HepG2 (cell line): Measurements from ENCODE around the gene PBX2. TPM values are rescaled to one million over a fixed set of nuclear protein-coding genes. Genes with fewer than 3 reads are reported as not detected.

Source experiments
- ADNP ChIP-seq: sonication (generic); formaldehyde crosslinking; IDR thresholded peaks from 2 replicates; pipeline ENCODE4 v1.4.0; 2020; ENCODE audit warnings: missing genetic modification reagents
- DMAP1 ChIP-seq: IDR thresholded peaks from 2 replicates; pipeline ENCODE4 v1.6.1; 2016
- E2F5 ChIP-seq: sonication (generic); formaldehyde crosslinking; conservative IDR thresholded peaks from 2 replicates; pipeline ENCODE4 v1.4.0; 2020; ENCODE audit warnings: missing genetic modification reagents
- HDAC2 ChIP-seq: sonication (generic); formaldehyde crosslinking; IDR thresholded peaks from 2 replicates; pipeline ENCODE4 v1.4.0; 2020; ENCODE audit warnings: missing genetic modification reagents
- HOXA7 ChIP-seq: sonication (generic); formaldehyde crosslinking; IDR thresholded peaks from 2 replicates; pipeline ENCODE4 v1.8.1; 2022; ENCODE audit warnings: mild to moderate bottlenecking, missing genetic modification reagents, moderate library complexity
- PLRG1 ChIP-seq: fragments of 450-650 bp; conservative IDR thresholded peaks from 2 replicates; pipeline ENCODE4 v1.6.1; 2016
- SPEN ChIP-seq: sonication (generic); formaldehyde crosslinking; IDR thresholded peaks from 2 replicates; pipeline ENCODE4 v1.5.1; 2020; ENCODE audit warnings: low read depth, mild to moderate bottlenecking, missing genetic modification reagents
- ZBTB10 ChIP-seq: sonication (generic); formaldehyde crosslinking; IDR thresholded peaks from 2 replicates; pipeline ENCODE4 v1.4.0; 2020; ENCODE audit warnings: missing genetic modification reagents, borderline replicate concordance
- ZBTB4 ChIP-seq: sonication (generic); formaldehyde crosslinking; IDR thresholded peaks from 2 replicates; pipeline ENCODE4 v1.4.0; 2020; ENCODE audit warnings: missing genetic modification reagents, mild to moderate bottlenecking, borderline replicate concordance
- ZNF318 ChIP-seq: sonication (generic); formaldehyde crosslinking; IDR thresholded peaks from 2 replicates; pipeline ENCODE4 v1.4.0; 2020; ENCODE audit warnings: mild to moderate bottlenecking, missing genetic modification reagents
- ZNF331 ChIP-seq: sonication (generic); formaldehyde crosslinking; IDR thresholded peaks from 2 replicates; pipeline ENCODE4 v1.4.0; 2020; ENCODE audit warnings: missing genetic modification reagents
- ZNF788 ChIP-seq: sonication (generic); formaldehyde crosslinking; IDR thresholded peaks from 2 replicates; pipeline ENCODE4 v1.5.0; 2020; ENCODE audit warnings: mild to moderate bottlenecking, missing genetic modification reagents, borderline replicate concordance
- polyA plus RNA-seq, 8 experiments: library from polyadenylated mRNA; depleted of rRNA in 3 of 8; stranded (reverse) in 7 of 8; unstranded in 1 of 8; fragments of >200 nt; fragmentation: Illumina TruSeq in 4 of 8; extraction: Trizol in 4 of 8; gene quantifications; 2 replicates each; pipeline versions ENCODE4 v1.2.1 to v1.2.3, GENCODE V29; 2011 to 2016; ENCODE audit warnings: low read depth in 4 of 8, missing spikeins in 1 of 8, mixed read lengths in 1 of 8; ENCODE audit not compliant: insufficient read depth in 1 of 8
- total RNA-seq, 5 experiments: library from RNA; depleted of rRNA; stranded (reverse); fragments of >200 nt; fragmentation: Illumina TruSeq; extraction: Trizol; gene quantifications; 2 replicates each; pipeline ENCODE4 v1.2.3, GENCODE V29; 2016; ENCODE audit warnings: low read depth in 1 of 5

PBX2 gene
- total and polyA plus RNA-seq, 2 of the 13 experiments (the other 11 are each of a cell fraction or from before 2014, with no cell fraction given): 42.3 to 77.8 TPM

GRCh38 chr6:32175711-32176475 lies 14.1 kb downstream of the PBX2 start, which contains the start of gene AGPAT1 (continued):
- TF ChIP-seq ZBTB10 (CRISPR knock-in tag) (no peak), ZNF788 (CRISPR knock-in tag) (no peak; the same call in 1 of the 2 replicates), E2F5 (CRISPR knock-in tag) (no peak), ZBTB4 (CRISPR knock-in tag) (no peak), HOXA7 (CRISPR knock-in tag) (no peak), DMAP1 (peak; percentile 49; the same call in 1 of the 2 replicates), ZNF318 (CRISPR knock-in tag) (no peak), ZNF331 (CRISPR knock-in tag) (no peak; the same call in 1 of the 2 replicates), ADNP (CRISPR knock-in tag) (no peak), HDAC2 (no peak), SPEN (CRISPR knock-in tag) (peak; percentile 50; the same call in 1 of the 2 replicates), PLRG1 (no peak)
